HUES64 (cell line): ENCODE results near the gene EPB41L2.

Experiments used
- H3K27ac ChIP-seq: 2 replicates; pipeline ENCODE4 v1.7.0; 2013; ENCODE audit warnings: low read depth, low read length, inconsistent platforms
- H3K27me3 ChIP-seq: 2 replicates; pipeline ENCODE4 v1.6.1; 2013; ENCODE audit warnings: mild to moderate bottlenecking, low read length; ENCODE audit not compliant: insufficient read depth
- H3K36me3 ChIP-seq: 2 replicates; pipeline ENCODE4 v1.6.1; 2013; ENCODE audit warnings: mild to moderate bottlenecking, low read length; ENCODE audit not compliant: insufficient read depth
- H3K4me1 ChIP-seq: 2 replicates; pipeline ENCODE4 v1.6.1; 2013; ENCODE audit warnings: mild to moderate bottlenecking, low read length, moderate library complexity; ENCODE audit not compliant: insufficient read depth
- H3K4me3 ChIP-seq: 2 replicates; pipeline ENCODE4 v1.5.1; 2013; ENCODE audit warnings: mild to moderate bottlenecking, low read length, moderate library complexity
- H3K9ac ChIP-seq: 2 replicates; pipeline ENCODE4 v1.6.1; 2013; ENCODE audit warnings: mild to moderate bottlenecking, low read depth, low read length
- H3K9me3 ChIP-seq: 2 replicates; pipeline ENCODE4 v1.6.1; 2013; ENCODE audit warnings: low read depth, low read length; ENCODE audit not compliant: insufficient read depth
- WGBS: fragments of 150-250, 120-280 bp; methylation state at CpG from one replicate; pipeline ENCODE4 v1.1.7; 2013; ENCODE audit warnings: missing lambda C conversion rate; 5-methylcytosine and 5-hydroxymethylcytosine counted together

The EPB41L2 gene

DNA sequence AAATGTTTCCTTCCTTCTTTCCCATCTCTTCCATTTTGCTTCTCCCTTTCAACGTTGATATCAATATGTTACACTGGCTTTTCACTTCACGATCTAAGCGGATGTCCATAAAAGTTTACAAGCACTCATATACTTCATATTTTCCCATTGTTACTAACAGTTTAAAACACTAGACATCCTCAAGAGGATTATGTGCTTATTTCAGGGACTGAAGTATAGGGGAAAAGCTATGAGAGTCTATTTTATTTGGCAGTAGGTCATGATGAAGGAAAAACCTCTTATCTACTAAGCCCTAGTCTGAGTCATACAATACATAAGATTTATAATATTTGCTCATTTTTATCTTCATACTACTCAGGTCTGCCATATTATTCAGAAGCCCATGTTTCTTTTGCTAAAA lies 20.6 kb upstream of the EPB41L2 start:
- Histone ChIP-seq H3K27ac (no peak overlapping the region), H3K9me3 (peaks cover 12% of the 10 kb centered on the region), H3K27me3 (no peaks in the 10 kb centered on the region), H3K4me3 (no peak overlapping the region), H3K9ac (no peak overlapping the region), H3K4me1 (no peaks in the 10 kb centered on the region), H3K36me3 (no peaks in the 10 kb centered on the region)
- WGBS = 93% methylated on average over 3 of the region's 3 CpGs

DNA sequence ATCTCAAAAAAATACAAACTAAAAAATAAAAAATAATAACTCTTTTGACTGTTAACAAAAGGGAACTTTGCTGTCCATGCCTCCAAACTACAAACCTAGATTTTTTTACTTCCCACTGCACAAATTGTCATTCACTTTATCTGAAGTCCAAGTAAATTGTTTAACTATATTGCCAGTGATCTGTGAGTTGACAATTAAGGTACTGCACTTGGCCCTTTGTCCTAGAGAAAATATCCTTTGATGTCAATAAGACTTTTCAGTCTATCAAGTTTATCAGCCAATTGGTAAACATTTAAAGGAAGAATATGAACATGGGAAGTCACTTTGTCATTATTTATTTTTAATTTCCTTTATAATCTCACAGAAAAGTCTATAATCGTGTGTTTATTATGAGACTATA lies 19.3 kb upstream of the EPB41L2 start:
- WGBS = 100% methylated on average over 1 of the region's 1 CpG
- Histone ChIP-seq H3K4me1 (no peaks in the 10 kb centered on the region), H3K27ac (no peak overlapping the region), H3K36me3 (no peaks in the 10 kb centered on the region), H3K27me3 (no peaks in the 10 kb centered on the region), H3K9me3 (peaks cover 12% of the 10 kb centered on the region), H3K4me3 (no peak overlapping the region), H3K9ac (no peak overlapping the region)

DNA sequence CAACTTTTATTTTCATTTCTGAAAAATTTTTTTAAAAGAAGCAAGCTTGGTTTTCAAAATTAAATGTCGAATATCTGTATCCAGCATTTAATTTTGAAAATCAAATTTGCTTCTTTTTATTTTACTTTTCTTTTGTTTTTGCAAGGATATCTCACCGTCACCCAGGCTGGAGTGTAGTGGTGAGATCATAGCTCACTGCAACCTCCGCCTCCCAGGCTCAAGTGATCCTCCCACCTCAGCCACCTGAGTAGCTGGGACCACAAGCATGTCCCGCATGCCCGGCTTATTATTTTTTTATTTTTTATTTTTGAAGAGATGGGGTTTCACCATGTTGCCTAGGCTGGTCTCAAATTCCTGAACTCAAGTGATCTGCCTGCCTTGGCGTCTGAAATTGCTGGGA lies 17.0 kb upstream of the EPB41L2 start:
- H3K4me1 ChIP-seq = no peaks in the 10 kb centered on the region
- H3K9ac ChIP-seq = no peak overlapping the region
- H3K27ac ChIP-seq = no peak overlapping the region
- no peaks in the 10 kb centered on the region for H3K36me3 ChIP-seq
- no peaks in the 10 kb centered on the region for H3K27me3 ChIP-seq
- H3K9me3 ChIP-seq = no peaks in the 10 kb centered on the region
- H3K4me3 ChIP-seq = no peak overlapping the region
- WGBS = 94% methylated on average over 5 of the region's 6 CpGs

DNA sequence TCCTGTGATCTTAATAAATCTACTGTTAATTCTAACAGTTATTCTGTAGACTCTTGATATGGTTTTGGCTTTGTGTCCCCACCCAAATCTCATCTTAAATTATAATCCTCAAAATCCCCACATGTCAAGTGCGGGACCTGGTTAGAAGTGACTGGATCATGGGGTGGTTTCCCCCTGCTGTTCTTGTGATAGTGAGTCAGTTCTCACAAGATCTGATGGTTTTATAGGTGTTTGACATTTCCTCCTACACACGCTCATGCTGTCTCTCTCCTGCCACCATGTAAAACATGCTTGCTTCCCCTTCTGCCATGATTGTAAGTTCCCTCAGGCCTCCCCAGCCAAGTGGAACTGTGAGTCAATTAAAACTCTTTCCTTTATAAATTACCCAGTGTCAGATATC lies 10.5 kb upstream of the EPB41L2 start:
- WGBS = 86% methylated on average over 1 of the region's 2 CpGs
- no peak overlapping the region for H3K9ac ChIP-seq
- H3K36me3 ChIP-seq = no peaks in the 10 kb centered on the region
- no peaks in the 10 kb centered on the region for H3K27me3 ChIP-seq
- no peak overlapping the region for H3K27ac ChIP-seq
- no peaks in the 10 kb centered on the region for H3K9me3 ChIP-seq
- H3K4me1 ChIP-seq = no peaks in the 10 kb centered on the region
- H3K4me3 ChIP-seq = no peak overlapping the region

DNA sequence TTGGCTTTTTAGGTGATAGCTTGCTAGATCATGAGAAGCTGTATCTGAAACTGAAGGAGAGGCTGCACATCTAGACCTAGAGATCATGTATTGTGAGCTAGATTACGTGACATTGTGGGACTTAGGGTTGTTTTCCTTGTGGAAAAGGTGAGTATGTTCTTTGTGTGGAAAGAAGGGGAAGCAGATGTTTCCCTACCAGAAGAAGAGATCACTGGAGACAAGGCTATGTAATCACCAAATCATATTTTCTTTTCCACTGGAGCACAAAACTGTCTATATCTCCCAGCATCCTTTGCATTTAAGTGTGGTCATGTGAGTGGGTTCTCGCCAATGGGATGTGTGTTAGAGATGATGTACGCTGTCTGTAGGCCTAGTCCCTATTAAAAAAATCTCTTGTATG lies 7.0 kb upstream of the EPB41L2 start:
- H3K27me3 ChIP-seq = no peaks in the 10 kb centered on the region
- 89% methylated on average over 1 of the region's 3 CpGs for WGBS
- no peak overlapping the region for H3K4me3 ChIP-seq
- H3K9ac ChIP-seq = no peak overlapping the region
- H3K4me1 ChIP-seq = no peaks in the 10 kb centered on the region
- no peaks in the 10 kb centered on the region for H3K9me3 ChIP-seq
- H3K27ac ChIP-seq = no peak overlapping the region
- no peaks in the 10 kb centered on the region for H3K36me3 ChIP-seq

DNA sequence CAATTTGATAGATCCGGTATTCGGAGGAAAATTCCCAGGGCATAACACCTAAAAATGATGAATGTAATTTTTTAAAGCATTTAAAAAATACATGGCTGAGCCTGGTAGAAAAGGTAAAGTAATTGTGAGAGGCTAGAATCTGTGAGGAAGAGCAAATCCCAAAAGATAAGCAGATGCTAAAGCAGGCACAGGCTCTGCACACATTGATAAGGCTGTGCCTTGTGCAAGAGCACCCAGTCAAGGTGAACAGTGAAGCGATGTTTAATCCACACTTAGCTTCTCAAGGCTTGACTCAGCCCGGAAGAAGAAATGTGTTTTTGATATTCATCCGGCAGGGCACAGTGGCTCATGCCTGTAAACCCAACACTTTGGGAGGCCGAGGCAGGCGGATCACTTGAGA lies 5.1 kb upstream of the EPB41L2 start:
- WGBS = 96% methylated on average over 6 of the region's 7 CpGs
- Histone ChIP-seq H3K27ac (no peak overlapping the region), H3K4me3 (no peak overlapping the region), H3K9me3 (no peaks in the 10 kb centered on the region), H3K4me1 (peaks cover 4% of the 10 kb centered on the region; the same call in 1 of the 2 replicates), H3K36me3 (no peaks in the 10 kb centered on the region), H3K9ac (no peak overlapping the region), H3K27me3 (peaks cover 8% of the 10 kb centered on the region; the same call in 1 of the 2 replicates)

DNA sequence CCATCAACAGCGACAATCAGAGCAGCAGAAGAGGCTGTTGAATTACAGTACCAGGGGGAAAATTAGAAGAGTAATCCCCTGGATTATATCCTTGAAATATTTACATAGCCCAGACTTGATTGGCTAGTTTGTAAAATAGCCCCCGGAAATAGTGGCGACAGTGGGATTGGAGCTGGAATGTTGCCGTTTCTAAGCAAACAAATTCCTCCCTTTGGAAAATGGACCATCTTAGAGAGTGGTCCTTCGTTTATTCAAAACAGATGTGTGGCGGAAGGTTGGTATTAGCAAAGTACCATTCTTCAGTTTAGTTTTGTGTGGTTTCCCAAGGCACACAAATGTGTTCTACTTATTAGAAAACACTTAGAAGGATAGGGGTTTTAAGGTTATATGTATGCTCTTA lies 4.5 kb upstream of the EPB41L2 start:
- no peak overlapping the region for H3K27ac ChIP-seq
- peaks cover 8% of the 10 kb centered on the region; the same call in 1 of the 2 replicates for H3K27me3 ChIP-seq
- WGBS = 92% methylated on average over 6 of the region's 6 CpGs
- H3K4me3 ChIP-seq = no peak overlapping the region
- no peaks in the 10 kb centered on the region for H3K9me3 ChIP-seq
- peaks cover 4% of the 10 kb centered on the region; the same call in 1 of the 2 replicates for H3K4me1 ChIP-seq
- H3K9ac ChIP-seq = no peak overlapping the region
- H3K36me3 ChIP-seq = no peaks in the 10 kb centered on the region

DNA sequence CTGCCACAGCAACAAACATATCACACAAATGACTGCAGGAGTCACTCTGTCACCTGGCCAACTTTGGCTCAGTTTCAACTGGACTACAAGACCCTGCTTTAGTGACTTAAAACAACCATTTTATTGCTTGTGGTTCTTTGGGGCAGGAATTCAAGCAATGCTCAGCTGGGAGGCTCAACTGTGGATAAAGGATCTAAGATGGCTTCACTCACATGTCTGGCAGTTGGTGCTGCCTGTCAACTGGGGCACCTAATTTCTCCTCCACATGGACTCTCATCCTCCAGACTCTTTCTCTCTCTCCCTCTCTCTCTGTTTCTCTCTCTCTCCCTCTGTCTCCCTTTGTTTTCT lies 2.8 kb upstream of the EPB41L2 start:
- peaks cover 11% of the 10 kb centered on the region for H3K4me1 ChIP-seq
- no peak overlapping the region for H3K9ac ChIP-seq

DNA sequence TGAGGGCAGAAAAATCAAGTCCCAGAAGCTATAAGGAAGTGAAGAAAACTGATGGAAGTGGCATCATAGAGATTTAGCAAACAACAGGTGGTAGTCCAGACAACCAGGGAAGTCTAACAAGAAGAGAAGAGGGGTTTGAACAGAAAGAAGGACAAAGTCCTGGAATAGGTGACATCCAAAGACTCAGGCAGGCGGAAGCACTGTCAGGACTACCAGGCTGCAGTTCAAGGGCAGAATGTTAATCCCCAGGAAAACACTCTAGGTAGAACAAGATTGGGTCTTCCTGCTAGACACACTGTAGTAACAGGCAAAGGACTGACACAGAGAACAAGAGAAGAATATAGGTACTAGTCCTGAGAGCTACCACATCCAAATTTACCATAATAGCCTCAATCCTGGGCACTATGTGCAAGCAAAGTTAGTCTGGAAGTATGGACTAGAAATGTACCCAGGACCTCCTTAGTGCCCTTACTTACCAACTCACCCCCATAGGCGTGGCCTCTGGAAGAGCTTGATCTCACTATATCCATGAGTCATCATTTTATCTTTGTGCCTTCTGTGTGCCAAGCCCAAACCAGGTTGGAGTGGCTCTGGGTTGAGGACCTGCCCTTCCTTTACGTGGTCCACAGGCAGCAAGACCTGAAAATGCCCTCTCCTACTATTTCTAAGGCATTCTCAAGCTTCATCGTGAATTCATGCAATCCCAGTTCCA lies 2.2 kb upstream of the EPB41L2 start:
- Histone ChIP-seq H3K27me3 (peaks cover 15% of the 10 kb centered on the region; the same call in 1 of the 2 replicates), H3K9ac (no peak overlapping the region), H3K4me1 (peaks cover 17% of the 10 kb centered on the region), H3K4me3 (no peak overlapping the region), H3K27ac (no peak overlapping the region), H3K36me3 (no peaks in the 10 kb centered on the region), H3K9me3 (no peaks in the 10 kb centered on the region)
- 93% methylated on average over 4 of the region's 4 CpGs for WGBS

More for the DNA sequence above, 2.8 kb upstream of the EPB41L2 start:
- Histone ChIP-seq H3K9me3 (no peaks in the 10 kb centered on the region), H3K4me3 (no peak overlapping the region), H3K27ac (no peak overlapping the region), H3K27me3 (peaks cover 15% of the 10 kb centered on the region; the same call in 1 of the 2 replicates), H3K36me3 (no peaks in the 10 kb centered on the region)

DNA sequence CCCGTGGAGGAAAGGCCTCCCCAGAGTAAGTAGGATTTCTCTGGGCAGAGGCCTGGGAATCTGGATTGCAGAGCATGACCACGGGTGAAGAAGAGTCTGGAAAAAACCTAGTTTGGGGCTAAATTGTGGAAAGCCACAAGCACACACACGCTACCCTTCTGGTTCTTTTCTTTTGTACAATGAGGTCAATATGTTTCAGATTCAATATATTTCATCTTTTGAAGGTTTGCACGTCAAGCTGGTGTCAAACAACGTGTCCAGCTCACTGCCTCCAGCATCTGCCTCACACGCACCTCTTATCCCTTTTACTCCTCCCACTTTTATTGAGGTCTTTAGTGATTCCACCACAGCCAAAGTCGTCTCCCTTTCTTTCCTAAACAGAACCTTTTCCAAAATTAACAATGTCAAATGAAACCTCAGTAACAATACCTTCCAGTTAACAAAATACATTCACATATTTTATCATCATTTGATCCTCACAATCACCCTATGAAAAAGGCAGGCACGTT lies 773 bp upstream of the EPB41L2 start:
- peaks cover 15% of the 10 kb centered on the region; the same call in 1 of the 2 replicates for H3K27me3 ChIP-seq
- H3K9ac ChIP-seq = peak overlapping the region; percentile 44; the same call in 1 of the 2 replicates
- no peak overlapping the region for H3K27ac ChIP-seq
- peaks cover 27% of the 10 kb centered on the region for H3K4me1 ChIP-seq
- H3K36me3 ChIP-seq = no peaks in the 10 kb centered on the region
- no peaks in the 10 kb centered on the region for H3K9me3 ChIP-seq
- H3K4me3 ChIP-seq = peak overlapping the region; percentile 83
- WGBS = 49% methylated on average over 8 of the region's 8 CpGs

DNA sequence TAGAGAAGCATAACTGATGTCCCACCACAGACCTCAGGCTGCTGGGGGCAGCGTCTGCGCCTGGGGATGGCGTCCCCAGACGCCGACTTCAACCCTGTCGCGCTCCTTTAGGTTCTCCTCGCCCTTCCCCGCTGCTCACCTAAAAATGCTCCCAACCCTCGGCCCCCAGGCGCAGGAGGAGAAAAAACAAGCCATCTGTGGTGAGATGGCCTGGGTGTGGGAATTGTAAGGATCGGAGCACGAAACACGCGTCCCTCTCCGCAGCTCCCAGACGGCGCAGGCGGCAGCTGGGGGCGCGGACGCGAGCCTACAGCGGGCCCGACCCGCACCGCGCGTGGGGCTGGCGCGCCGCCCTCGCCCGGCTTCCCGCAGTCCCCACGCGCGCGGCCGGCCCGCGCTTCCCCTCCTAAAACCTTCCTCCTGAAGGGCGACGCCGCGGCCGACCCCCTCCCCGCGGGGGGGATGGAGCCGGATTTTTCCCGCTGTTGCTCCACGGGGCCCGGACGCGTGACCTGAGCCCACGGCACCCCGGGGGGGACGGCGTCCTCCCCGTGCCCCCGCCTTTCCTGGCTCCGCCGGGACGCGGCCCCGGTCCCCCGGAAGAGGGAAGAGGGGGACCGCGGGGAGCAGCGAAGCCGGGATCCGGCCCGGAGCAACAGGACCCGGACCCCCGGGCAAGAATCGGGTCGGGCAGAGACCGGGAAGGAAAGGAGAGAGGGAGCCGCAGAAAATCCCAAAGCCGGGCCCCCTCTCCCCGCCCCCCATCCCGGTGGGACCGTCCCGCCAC lies 611 bp downstream of the EPB41L2 start:
- Histone ChIP-seq H3K4me3 (peak overlapping the region; percentile 83), H3K4me1 (peaks cover 27% of the 10 kb centered on the region), H3K9ac (peak overlapping the region; percentile 77), H3K27me3 (peaks cover 15% of the 10 kb centered on the region; the same call in 1 of the 2 replicates), H3K36me3 (no peaks in the 10 kb centered on the region), H3K9me3 (no peaks in the 10 kb centered on the region), H3K27ac (peak overlapping the region; percentile 60; the same call in 1 of the 2 replicates)
- under 1% methylated on average over 84 of the region's 84 CpGs for WGBS
